ENCODE results near the gene BIN1. TPM values are rescaled to one million over a fixed set of nuclear protein-coding genes. Genes with fewer than 3 reads are reported as not detected.

Gene BIN1
- total RNA-seq, 1 donor from 2014 or later, result 71.6 TPM

DNA sequence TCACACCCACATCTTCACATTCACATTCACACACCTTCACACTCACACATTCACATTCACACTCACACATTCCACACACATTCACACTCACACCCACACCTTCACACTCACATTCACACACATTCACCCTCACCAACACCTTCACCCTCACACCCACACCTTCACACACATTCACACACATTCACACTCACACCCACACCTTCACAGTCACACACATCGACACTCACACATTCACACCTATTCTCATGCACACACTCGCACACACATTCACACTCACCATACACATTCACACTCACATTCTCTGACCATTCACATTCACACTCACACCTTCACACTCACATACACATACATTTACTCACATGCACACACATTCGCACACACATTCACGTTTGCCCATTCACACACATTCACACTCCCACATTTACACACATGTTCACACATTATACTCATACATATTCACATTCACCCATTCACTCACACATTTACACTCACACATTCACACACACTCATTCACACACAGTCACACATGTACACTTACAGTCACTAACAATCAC, 62.7 kb downstream of the BIN1 start:
- no peaks in the 10 kb centered on the region for H3K4me1 ChIP-seq
- H3K27ac ChIP-seq, result no peak overlapping the region
- TF ChIP-seq CTCF (IDR thresholded peaks at IDR 0.05), result no peak
- H3K9me3 ChIP-seq, result no peaks in the 10 kb centered on the region
- intact Hi-C loops (cut with DNase I), result no loop called here
- no peak overlapping the region for H3K4me3 ChIP-seq
- H3K27me3 ChIP-seq, result no peaks in the 10 kb centered on the region
- no peaks in the 10 kb centered on the region for H3K36me3 ChIP-seq
- DNase-seq (ENCODE audit: low spot score in 2 of 2), result no peak

- no peaks in the 10 kb centered on the region for H3K27me3 ChIP-seq
- no peaks in the 10 kb centered on the region for H3K9me3 ChIP-seq
- H3K4me1 ChIP-seq, result no peaks in the 10 kb centered on the region
- no peak overlapping the region for H3K4me3 ChIP-seq
- H3K36me3 ChIP-seq, result no peaks in the 10 kb centered on the region
- DNase-seq (ENCODE audit: low spot score in 2 of 2), result no peak
- TF ChIP-seq CTCF (IDR thresholded peaks at IDR 0.05), result no peak
- intact Hi-C loops (cut with DNase I), result no loop called here
- no peak overlapping the region for H3K27ac ChIP-seq
These were observed 63.4 kb downstream of the BIN1 start for GRCh38 chr2:127043367-127044164.

DNA sequence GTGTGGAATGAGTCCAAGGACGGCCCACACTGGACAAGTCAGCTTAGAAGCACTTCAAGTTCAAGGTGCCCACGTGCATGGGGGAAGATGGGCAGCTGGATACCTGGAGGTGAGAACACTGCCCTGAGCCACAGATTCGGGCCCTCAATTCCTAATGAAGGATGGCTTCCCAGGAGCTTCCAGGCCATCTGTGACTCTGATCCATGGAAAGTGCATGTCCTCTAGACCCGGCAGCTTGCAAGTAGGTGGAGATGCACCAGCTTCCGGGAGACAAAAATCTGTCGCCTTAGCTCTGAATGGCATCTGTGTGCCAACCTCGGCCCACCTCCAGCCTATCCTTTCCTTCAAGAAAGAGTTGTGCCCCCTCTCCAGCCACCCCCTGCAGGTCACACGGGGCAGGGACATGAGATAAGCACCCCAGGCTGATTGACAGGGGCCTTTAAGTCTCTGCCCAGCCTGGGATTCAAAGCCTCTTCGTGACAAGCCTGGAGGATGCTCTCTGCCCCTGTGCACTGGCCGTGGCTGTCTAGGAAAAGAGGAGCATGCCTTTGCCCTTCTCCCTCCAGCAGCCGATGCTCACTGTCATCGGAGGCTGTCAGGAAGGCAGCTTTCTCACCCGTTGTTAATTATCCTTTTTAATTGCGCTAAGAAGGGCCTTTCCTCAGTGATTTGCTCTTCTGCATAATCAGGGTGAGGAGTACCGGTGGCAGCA, 65.5 kb downstream of the BIN1 start:
- Histone ChIP-seq H3K9me3 (no peaks in the 10 kb centered on the region), H3K27me3 (no peaks in the 10 kb centered on the region), H3K27ac (no peak overlapping the region), H3K36me3 (no peaks in the 10 kb centered on the region), H3K4me1 (no peaks in the 10 kb centered on the region), H3K4me3 (no peak overlapping the region)
- TF ChIP-seq CTCF (IDR thresholded peaks at IDR 0.05), result no peak
- DNase-seq (ENCODE audit: low spot score in 2 of 2), result no peak
- intact Hi-C loops (cut with DNase I), result no loop called here

GRCh38 chr2:127040169-127040568, 66.8 kb downstream of the BIN1 start:
- no peaks in the 10 kb centered on the region for H3K9me3 ChIP-seq
- no peak for TF ChIP-seq CTCF (IDR thresholded peaks at IDR 0.05)
- no peaks in the 10 kb centered on the region for H3K4me1 ChIP-seq
- DNase-seq (ENCODE audit: low spot score in 2 of 2), result no peak
- H3K4me3 ChIP-seq, result no peak overlapping the region
- H3K27me3 ChIP-seq, result no peaks in the 10 kb centered on the region
- intact Hi-C loops (cut with DNase I), result no loop called here
- H3K36me3 ChIP-seq, result no peaks in the 10 kb centered on the region
- H3K27ac ChIP-seq, result no peak overlapping the region

- intact Hi-C loops (cut with DNase I), result no loop called here
- no peak for TF ChIP-seq CTCF (IDR thresholded peaks at IDR 0.05)
- Histone ChIP-seq H3K4me1 (no peaks in the 10 kb centered on the region), H3K4me3 (no peak overlapping the region), H3K36me3 (no peaks in the 10 kb centered on the region), H3K9me3 (no peaks in the 10 kb centered on the region), H3K27ac (no peak overlapping the region), H3K27me3 (no peaks in the 10 kb centered on the region)
- DNase-seq (ENCODE audit: low spot score in 2 of 2), result no peak
These were observed 67.4 kb downstream of the BIN1 start for GRCh38 chr2:127039387-127040031.

Measured in ascending aorta (tissue), 2 donors.